ENCODE measurements around the gene CEMP1. TPM values are rescaled to one million over a fixed set of nuclear protein-coding genes. Genes with fewer than 3 reads are reported as not detected.

CEMP1 gene
- polyA plus RNA-seq, 3 donors, result 0.45 to 0.97 (median 0.66) TPM

DNA sequence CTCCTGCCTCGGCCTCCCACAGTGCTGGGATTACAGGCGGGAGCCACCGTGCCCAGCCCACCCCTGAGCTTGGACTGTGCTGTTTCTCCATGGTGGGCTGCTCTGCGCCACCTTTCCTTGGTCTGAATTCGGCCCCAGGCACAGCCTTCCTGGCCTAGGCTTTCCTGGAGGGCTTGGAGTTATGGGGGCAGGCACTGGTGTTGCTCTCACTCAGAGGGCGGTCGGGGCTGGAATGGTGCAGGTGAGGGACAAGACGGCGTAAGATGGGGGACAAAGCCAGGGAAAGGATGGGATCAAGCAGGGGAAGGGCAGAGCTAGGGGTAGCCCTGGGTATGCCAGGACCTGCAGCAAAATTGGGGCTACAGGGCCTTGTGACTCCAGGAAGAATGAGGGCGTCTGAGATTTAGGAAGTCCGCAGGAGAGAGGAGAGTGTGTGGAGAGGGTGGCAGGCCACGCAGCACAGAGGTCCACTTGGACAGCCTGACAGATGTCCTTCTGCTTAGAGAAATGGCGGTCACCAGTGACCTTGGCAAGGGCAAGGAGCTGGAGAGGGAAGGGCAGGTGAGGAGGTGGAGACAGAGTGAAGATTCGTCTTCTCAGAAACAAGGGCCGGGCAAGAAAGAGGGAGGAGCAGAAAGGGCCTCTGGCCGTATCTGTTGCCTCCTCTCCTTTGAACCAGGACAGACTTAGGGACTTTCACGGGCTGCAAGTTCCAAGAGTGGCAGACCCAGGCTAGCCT lies 19.0 kb downstream of the CEMP1 start:
- H3K27ac ChIP-seq (ENCODE audit: low read depth, low read length), result no peak overlapping the region
- 85 to 93% (median 92%) methylated on average over 17 of the region's 17 CpGs for WGBS, 3 donors

DNA sequence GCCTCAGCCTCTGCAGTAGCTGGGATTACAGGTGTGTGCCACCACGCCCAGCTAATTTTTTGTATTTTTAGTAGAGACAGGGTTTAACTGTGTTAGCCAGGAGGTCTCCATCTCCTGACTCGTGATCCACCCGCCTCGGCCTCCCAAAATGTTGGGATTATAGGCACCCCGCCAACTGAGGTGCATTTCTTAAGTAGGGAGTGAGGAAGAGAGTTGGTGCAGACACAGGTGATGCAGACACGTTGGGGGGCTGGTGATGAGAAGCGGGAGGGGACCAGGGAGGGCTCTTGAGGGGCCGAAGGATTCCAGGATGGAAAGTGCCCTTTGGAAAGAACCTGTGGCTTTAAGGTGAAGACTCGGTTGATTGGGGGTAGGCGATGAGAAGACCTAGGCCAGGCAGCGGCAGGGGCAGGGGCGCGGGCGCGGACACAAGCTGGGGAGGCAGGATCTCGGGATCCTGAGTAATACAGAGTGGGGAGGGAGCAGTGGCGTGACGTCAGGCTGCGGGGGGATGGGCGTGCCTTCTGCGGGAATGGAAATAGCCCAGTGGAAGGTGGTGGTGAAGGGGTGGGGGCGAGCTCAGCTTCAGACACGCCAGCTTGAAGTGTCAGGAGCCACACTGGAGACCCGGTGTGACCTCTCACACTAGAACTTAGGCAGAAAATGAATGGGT lies 19.9 kb downstream of the CEMP1 start:
- H3K27ac ChIP-seq (ENCODE audit: low read depth, low read length), result no peak overlapping the region
- WGBS, 3 donors, result 52 to 66% (median 56%) methylated on average over 23 to 24 of the region's 24 CpGs

DNA sequence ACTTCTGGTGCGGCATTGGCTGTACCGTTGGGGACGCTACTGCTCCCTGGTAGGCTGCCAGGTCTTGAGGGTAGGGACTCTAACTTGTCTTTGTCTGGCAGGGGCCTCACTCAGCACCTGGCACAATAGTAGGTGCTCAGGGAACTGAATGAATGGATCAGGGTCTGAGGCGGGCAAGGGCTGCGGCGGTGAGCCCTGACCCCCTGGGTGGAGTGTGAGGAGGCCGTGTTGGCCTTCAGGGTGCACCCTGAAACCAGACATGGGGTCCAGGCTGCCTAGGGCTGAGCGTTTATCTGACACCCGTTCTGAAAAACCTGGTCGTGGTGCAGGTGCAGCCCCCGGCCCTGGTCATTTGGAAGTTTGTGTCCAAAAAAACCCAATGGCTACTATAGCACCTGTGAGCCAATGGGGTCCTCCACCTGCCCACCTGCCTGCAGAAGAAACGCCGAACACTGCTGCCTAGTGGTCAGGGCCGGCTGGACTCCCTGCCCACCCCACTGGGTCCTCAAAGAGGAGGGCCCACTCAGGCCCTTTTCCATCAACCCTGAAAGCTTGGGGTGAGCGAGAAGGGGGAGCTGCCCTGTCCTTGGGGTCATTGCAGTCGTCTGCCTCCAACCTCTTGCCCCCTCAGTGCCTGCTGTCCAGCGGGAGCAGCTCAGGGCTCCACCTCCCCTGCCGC lies 22.3 kb downstream of the CEMP1 start:
- H3K27ac ChIP-seq (ENCODE audit: low read depth, low read length), result no peak overlapping the region
- 89 to 91% (median 91%) methylated on average over 18 of the region's 18 CpGs for WGBS, 3 donors

DNA sequence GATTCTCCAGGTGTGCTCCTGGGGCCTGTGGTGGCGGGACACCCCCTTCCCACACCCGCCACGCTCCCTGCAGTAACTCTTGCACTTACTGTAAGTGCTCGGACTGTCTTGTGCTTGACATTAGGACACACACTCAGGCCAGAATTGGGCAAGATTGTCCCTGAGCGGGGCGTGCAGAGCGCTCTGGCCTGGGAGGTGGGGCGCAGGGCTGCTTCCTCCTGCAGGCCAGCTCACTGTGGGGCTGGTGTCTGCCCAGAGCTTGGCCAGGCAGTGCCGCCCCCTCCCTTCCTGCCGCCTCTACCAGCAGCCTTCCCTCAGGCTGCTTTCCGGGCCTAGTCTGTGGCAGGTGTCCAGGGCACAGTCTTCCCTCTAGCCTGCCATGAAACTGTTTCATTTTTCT lies 23.5 kb downstream of the CEMP1 start:
- H3K27ac ChIP-seq (ENCODE audit: low read depth, low read length), result no peak overlapping the region

DNA sequence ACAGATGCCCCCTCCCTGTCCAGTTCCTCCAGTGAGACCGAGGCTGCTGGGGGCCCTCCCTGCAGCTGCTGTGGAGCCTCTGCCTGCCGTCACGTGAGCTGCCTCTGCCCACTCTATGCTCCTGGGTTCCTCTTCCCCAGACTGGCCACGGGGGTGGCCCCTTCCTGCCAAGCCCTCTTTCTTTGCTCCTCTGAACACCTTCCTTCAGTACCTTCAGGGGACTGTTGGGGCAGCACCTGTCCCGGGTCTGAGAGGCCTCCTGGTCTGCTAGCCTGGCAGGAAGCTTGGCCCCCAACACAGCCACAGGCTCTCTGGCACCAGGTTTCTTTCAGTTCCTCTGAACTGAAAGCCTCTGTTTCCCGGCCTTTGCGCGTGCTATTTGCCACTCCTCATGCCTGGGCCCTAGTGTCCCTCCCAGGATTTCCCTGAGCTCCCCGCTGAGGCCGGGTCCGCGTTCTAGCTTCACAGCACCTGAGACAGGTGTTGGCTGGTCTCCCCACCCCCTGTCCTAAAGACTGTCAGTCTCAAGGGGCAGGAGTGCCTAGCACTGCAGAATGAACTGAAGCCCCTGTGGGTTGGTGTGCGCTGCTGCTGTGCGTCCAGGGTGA lies 24.1 kb downstream of the CEMP1 start:
- peak overlapping the region; percentile 73 for H3K27ac ChIP-seq (ENCODE audit: low read depth, low read length)

More for the DNA sequence above, 23.5 kb downstream of the CEMP1 start:
- WGBS, 3 donors, result 50 to 97% (median 50%) methylated on average over 11 of the region's 11 CpGs

DNA sequence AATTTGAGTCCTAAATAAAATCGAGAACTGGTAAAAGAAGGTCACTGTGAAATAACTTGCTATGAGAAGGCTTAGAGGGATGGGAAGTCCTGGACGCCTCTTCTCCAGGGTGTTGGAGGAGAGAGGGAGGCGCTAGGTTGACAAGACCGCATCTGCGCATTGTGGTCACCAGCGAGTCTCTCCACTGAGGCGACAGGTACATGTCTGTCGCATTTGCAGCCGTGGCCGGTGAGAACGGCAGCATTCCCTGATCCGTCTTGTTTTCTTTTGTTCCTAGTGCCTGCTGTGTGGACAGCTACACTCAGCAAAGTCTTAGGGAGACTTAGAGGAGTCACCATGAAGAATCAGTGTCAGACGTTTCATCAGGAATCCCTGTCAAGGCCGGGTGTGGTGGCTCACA lies 25.5 kb downstream of the CEMP1 start:
- 90 to 94% (median 92%) methylated on average over 14 of the region's 14 CpGs for WGBS, 3 donors
- no peak overlapping the region for H3K27ac ChIP-seq (ENCODE audit: low read depth, low read length)

More for the DNA sequence above, 24.1 kb downstream of the CEMP1 start:
- WGBS, 3 donors, result 57 to 81% (median 63%) methylated on average over 14 of the region's 14 CpGs

DNA sequence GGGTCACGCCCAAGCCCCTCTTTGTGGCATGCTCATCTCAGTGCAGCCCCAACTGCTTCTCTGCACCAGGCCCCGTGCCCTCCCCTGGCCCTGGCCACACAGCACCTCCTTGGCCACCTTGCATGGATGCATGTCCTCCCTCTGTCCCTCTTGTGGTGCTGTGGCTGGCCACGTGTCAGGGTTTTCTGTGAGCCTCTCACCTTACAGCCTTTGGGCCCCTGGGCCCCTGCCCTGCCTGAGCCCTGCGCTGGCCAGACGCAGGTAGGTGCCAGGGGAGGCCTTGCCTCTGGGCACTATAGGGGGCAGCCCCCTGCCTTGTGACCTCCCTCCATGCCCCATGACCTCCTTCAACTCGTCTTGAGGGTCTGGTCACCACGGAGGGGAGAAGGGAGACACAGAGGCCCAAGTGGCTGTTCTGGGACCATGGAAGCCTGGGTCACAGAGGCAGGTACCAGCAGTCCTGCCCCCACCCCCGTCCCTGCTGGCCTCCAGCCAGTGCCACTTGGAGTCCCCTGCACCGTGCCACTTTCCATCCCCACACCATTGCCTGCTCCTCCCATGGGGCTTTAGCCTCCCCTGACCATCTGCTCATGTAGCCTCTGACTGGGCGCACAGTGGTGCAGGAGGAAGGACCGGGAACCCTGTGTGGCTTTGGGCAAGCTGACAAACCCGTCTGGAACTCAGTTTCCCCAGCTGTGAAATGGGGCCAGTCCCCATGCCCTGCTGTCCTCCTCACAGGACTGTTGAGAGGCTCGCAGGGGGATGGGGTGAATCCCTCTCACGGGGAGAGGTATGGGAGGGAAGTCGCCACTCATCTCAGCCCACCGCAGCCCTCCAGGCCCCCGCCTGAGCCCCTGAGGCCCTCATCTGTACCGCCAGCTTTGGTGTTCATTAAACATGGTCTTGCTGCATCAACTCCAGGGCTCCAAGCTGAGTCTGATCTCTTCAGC lies 29.0 kb downstream of the CEMP1 start:
- no peak overlapping the region for H3K27ac ChIP-seq (ENCODE audit: low read depth, low read length)
- WGBS, 3 donors, result 66 to 75% (median 71%) methylated on average over 17 to 18 of the region's 18 CpGs

DNA sequence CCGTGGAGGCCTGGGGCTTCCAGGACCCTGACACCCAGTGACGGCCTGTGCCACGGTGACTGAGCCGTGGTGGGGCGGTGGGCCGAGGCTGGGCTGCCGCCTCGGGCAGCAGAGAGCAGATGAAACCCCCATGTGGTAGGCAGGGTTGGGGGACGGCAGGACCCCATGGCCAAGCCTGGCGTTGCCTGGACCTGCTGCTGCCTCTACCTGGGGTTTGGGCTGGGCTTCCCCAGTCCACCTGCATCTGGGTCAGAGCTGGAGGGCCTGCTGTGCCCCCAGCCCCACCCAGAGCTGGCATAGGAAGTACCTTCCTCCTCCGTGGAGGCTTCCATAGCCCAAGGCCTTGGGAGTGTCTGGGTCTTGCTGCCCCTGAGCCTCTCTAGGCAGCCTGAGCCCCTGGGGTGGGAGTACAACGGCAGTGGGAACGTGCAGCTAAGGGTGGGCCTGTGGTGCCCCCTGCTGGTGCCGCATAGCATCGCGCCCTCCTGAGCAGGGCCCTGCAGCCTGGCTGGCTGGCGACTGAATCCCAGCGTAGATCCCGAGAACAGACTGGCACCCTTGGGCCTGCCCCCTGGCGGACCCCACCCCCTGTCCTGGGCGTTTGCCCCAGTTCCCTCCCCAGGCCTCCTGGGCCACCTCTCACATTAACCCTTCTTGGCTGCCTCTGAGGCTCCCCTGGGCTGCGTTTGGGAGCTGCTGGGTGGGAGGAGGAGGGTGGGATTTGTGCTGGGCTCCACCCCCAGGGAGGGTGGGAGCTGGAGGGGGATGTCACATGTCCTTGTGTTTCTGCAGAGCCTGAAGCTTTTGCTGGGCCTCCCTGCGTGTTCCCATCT lies 30.1 kb downstream of the CEMP1 start:
- 33 to 39% (median 37%) methylated on average over 23 of the region's 23 CpGs for WGBS, 3 donors
- no peak overlapping the region for H3K27ac ChIP-seq (ENCODE audit: low read depth, low read length)

DNA sequence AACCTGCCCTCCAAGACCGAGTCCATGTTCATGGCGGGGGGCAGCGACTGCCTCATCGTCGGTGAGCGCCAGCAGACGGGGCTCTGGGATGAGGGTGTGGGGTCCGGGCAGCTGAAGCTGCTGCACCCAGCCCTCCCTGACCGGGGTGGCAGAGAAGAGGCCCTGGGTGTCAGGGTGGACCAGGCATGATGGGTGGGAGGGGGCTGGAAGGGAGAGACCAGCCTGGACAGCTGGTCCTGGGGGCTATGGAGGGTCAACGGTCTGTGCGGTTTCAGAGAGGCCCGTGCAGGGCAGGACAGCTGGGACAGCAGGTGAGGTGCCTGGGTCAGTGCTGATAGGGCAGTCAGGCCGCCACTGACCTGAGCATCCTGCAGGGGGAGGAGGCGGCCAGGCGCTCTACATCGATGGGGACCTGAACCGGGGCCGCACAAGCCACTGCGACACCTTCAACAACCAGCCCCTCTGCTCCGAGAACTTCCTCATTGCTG lies 30.7 kb downstream of the CEMP1 start:
- WGBS, 3 donors, result 83 to 87% (median 84%) methylated on average over 20 of the region's 20 CpGs
- H3K27ac ChIP-seq (ENCODE audit: low read depth, low read length), result no peak overlapping the region

DNA sequence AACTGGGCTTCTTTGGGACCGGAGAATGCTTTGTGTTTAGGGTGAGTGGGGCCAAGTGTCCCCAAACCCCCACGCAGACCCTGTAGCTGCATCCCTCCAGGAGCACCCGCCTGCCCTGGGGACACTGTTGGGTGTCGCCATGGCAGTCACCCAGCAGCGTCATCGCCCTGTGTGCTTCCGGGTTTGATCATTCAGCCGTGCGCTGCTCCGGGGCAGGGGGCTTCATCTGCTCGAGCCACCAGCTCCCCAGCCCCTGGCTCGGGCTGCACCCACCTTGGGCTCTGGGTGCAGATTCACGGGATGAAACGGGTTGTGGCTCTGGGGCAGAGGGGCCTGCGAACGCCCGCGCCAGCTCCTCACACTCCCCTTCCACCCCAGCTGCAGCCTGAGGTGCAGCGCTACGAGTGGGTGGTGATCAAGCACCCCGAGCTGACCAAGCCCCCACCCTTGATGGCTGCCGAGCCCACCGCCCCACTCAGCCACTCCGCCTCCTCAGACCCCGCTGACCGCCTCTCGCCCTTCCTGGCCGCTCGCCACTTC lies 31.2 kb downstream of the CEMP1 start:
- WGBS, 3 donors, result 90 to 94% (median 91%) methylated on average over 28 to 29 of the region's 29 CpGs
- H3K27ac ChIP-seq (ENCODE audit: low read depth, low read length), result no peak overlapping the region

DNA sequence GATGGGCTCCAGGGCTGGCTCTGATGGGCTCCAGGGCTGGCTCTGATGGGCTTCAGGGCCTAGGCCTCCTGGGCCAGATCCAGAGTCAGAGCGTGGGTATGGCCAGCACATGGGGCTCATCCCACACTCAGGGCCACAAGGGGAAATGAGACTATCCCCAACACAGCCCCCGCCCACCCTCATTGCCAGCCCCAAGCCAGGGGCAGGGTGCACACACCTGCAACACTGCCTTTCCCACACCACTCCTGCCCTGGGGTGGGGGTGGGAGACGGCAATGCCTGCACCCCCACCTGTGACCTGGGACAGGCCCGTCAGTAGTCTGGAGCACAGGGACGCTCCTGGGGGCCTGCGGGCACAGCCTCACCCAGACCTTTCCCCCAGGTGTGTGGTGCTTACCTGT lies 31.8 kb downstream of the CEMP1 start:
- 89 to 93% (median 93%) methylated on average over 6 of the region's 6 CpGs for WGBS, 3 donors
- H3K27ac ChIP-seq (ENCODE audit: low read depth, low read length), result no peak overlapping the region

DNA sequence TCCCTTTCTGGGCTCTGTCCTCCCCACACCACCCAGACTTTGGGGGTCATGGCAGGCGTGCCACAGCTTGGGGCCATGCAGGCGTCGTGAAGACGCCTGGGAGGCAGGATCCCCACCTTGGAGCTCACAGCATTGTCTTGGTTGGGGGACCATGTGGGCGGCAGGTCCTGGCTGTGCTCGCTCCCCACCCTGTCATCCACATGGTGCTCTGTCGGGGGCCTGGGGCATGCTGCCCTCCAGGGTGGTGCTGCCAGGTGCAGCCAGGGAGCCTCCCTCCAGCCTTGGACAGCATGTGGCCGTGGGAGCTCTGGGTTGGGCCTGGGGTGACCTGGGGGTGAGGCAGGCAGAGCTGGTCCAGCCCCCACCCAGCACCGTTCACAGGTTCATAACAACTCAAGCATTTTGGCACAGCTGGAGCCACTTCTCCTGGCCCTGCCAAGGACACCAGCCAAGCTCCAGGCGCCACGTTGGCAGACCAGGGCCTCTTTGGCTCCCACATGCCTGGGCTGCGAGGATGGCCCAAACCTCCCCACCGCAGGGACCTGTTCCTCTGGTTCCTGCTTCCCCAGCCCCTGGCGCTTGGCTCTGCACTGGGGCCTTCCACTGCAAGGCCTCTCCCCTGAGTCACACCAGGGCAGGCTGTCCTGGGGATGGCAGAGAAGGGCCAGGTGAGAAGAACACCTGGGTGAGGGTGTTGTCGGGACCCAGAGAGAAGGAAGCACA lies 32.5 kb downstream of the CEMP1 start:
- H3K27ac ChIP-seq (ENCODE audit: low read depth, low read length), result no peak overlapping the region
- 58 to 85% (median 83%) methylated on average over 15 of the region's 15 CpGs for WGBS, 3 donors

DNA sequence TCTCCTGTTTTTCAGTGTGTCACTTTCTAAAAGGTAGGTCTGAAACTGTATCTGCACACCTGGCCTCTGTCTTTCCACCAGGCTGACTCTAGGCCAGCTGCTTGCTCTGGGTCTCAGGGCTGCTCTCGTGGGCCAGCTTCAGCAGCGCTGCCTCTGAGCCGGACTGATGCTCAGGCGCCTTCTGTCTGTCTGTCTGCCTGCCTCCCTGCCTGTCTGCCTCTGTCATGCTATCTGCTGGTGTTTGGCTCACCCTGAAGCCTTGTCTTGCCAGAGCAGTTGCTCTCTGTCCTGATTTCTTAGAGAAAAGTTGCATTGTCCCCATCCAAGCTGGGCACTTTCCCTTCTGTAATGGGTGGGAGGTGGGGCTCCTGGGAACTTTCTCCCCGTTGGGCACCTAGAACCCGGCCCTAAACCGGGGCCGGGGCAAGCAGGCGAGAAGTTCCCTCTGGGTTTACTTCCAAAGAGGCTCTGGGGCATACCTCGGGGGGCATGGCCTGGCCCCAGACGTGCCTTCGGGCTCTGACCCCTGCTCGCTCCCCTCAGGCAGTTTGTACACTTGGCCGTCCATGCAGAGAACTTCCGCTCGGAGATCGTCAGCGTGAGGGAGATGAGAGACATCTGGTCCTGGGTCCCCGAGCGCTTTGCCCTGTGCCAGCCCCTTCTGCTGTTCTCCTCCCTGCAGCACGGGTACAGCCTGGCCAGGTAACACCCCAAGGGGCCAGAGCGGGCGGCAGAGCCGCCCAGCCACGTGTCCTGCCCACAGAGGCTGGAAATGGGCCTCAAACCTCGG lies 33.3 kb downstream of the CEMP1 start:
- WGBS, 3 donors, result 73 to 89% (median 82%) methylated on average over 26 of the region's 26 CpGs
- H3K27ac ChIP-seq (ENCODE audit: low read depth, low read length), result no peak overlapping the region

DNA sequence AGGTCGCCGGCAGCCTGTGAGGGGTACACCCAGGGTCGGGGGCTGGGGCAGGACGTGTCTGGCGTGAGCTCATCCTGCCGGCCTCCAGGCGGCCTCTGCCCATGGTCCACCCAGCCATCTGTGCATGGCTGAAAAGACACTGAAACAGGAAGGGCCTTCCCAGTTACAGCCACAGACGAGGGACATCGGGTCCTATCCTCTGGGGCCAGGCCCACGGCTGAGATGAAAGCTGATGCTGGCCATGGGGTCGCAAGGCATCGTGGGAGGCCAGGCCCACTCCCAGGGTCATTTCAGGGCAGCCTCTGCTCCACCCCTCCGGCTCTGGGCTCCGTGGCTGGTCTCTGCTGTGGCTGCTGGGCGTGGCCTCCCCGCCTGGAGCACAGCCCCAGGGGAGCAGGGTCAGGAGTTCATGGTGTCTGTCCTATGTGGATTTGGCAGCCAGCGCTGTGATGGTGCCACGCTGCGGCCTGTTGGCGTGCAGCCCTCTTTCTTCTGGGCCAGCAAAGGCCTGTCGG lies 34.0 kb downstream of the CEMP1 start:
- 49 to 55% (median 54%) methylated on average over 21 of the region's 21 CpGs for WGBS, 3 donors
- H3K27ac ChIP-seq (ENCODE audit: low read depth, low read length), result no peak overlapping the region
